DOHH2 (cell line): ENCODE data around the gene HPX.

Source experiments
- CTCF ChIP-seq: fragments of 200-600 bp; sonication (generic); IDR thresholded peaks from one replicate; pipeline ENCODE4 v1.5.1; 2014; ENCODE audit warnings: antibody characterized with exemption, mild to moderate bottlenecking, low read depth, low read length; ENCODE audit not compliant: poor library complexity, severe bottlenecking
- EZH2phosphoT487 ChIP-seq: fragments of 200-600 bp; sonication (generic); IDR thresholded peaks from 2 replicates; pipeline ENCODE4 v1.6.1; 2017; ENCODE audit warnings: borderline replicate concordance, mild to moderate bottlenecking, antibody characterized with exemption, low read length, moderate library complexity, mixed read lengths

GRCh38 chr11:6403539-6403938 lies 37.2 kb downstream of the HPX start:
- TF ChIP-seq CTCF = no peak
- TF ChIP-seq EZH2phosphoT487 = no peak
